MM.1S (cell line): ENCODE data around the gene KLHL2.

ENCODE experiments used
- DNase-seq: peaks from one replicate; pipeline ENCODE4 v3.0.0-alpha.2; 2015
- H2AFZ ChIP-seq: fragments of 300-600 bp; sonication (generic); 2 replicates; pipeline ENCODE4 v1.6.0; 2016; ENCODE audit warnings: antibody characterized with exemption, low read length
- H3F3A ChIP-seq: fragments of 300-600 bp; sonication (generic); 2 replicates; pipeline ENCODE4 v1.6.1; 2016; ENCODE audit warnings: mild to moderate bottlenecking, antibody characterized with exemption, low read length, moderate library complexity, mixed read lengths; ENCODE audit not compliant: insufficient read depth
- H3K27ac ChIP-seq: fragments of 300-600 bp; sonication (generic); 2 replicates; pipeline ENCODE4 v1.5.1; 2016; ENCODE audit warnings: mild to moderate bottlenecking, low read length
- H3K27me3 ChIP-seq: fragments of 300-600 bp; sonication (generic); replicated peaks from 2 replicates; pipeline ENCODE4 v1.6.0; 2016; ENCODE audit warnings: low read length; ENCODE audit not compliant: insufficient read depth
- H3K36me3 ChIP-seq: fragments of 300-600 bp; sonication (generic); replicated peaks from 2 replicates; pipeline ENCODE4 v1.6.1; 2016; ENCODE audit warnings: mild to moderate bottlenecking, low read length, mixed read lengths; ENCODE audit not compliant: insufficient read depth
- H3K4me1 ChIP-seq: fragments of 300-600 bp; sonication (generic); 2 replicates; pipeline ENCODE4 v1.6.1; 2016; ENCODE audit warnings: low read length, mixed read lengths
- H3K4me2 ChIP-seq: fragments of 300-600 bp; sonication (generic); 2 replicates; pipeline ENCODE4 v1.6.0; 2016; ENCODE audit warnings: low read depth, low read length
- H3K4me3 ChIP-seq: fragments of 300-600 bp; sonication (generic); 2 replicates; pipeline ENCODE4 v1.5.1; 2016; ENCODE audit warnings: low read length, mixed read lengths
- H3K79me2 ChIP-seq: fragments of 300-600 bp; sonication (generic); 2 replicates; pipeline ENCODE4 v1.6.1; 2016; ENCODE audit warnings: mixed run types, low read length, mixed read lengths
- H3K9ac ChIP-seq: fragments of 300-600 bp; sonication (generic); 2 replicates; pipeline ENCODE4 v1.6.1; 2016; ENCODE audit warnings: low read length, mixed read lengths
- H3K9me2 ChIP-seq: fragments of 300-600 bp; sonication (generic); replicated peaks from 2 replicates; pipeline ENCODE4 v1.6.1; 2016; ENCODE audit warnings: mild to moderate bottlenecking, low read length, mixed read lengths; ENCODE audit not compliant: insufficient read depth
- H3K9me3 ChIP-seq: fragments of 300-600 bp; sonication (generic); replicated peaks from 2 replicates; pipeline ENCODE4 v1.6.1; 2016; ENCODE audit warnings: mild to moderate bottlenecking, low read length, mixed read lengths; ENCODE audit not compliant: insufficient read depth
- H4K20me1 ChIP-seq: fragments of 300-600 bp; sonication (generic); 2 replicates; pipeline ENCODE4 v1.6.1; 2016; ENCODE audit warnings: mild to moderate bottlenecking, low read length, moderate library complexity, mixed read lengths; ENCODE audit not compliant: insufficient read depth
- EZH2 ChIP-seq: fragments of 300-600 bp; sonication (generic); optimal IDR thresholded peaks from 2 replicates; pipeline ENCODE3; 2017; ENCODE audit warnings: low read depth, mild to moderate bottlenecking, antibody characterized with exemption, low read length, mixed read lengths
- EZH2phosphoT487 ChIP-seq: fragments of 300-600 bp; sonication (generic); IDR thresholded peaks from 2 replicates; pipeline ENCODE4 v1.6.1; 2018; ENCODE audit warnings: antibody characterized with exemption, low read length
- TF ChIP-seq, protein P1 (sequence below): fragments of 300-600 bp; sonication (generic); IDR thresholded peaks from 2 replicates; pipeline ENCODE4 v1.5.1; 2016; ENCODE audit warnings: antibody characterized with exemption, low read length, mixed read lengths

The KLHL2 gene

DNA sequence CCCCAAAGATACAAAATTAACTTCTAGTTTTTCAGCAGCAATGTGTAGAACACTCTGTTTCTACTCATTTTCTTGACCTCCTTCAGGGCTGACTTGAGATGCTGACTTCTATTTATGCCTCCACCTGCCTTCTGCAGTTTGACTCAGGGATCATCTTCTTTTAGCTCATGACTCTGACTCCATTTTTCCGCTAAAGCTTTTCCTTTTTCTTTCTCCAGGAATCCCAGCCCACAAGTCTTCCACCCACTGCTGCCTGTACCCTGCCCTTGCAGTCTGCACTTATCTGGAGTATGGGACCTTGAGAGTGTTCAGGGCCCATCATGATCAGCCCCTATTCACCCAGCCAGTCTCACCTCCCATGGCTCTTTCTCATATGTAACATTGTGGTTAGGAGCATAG is 14.9 kb upstream of the KLHL2 start:
- DNase-seq = no peak
- no peaks in the 10 kb centered on the region for H3K9me3 ChIP-seq
- H3K36me3 ChIP-seq = no peaks in the 10 kb centered on the region
- no peak overlapping the region for H3K9ac ChIP-seq
- H2AFZ ChIP-seq = no peak overlapping the region
- H3K27ac ChIP-seq = no peak overlapping the region
- no peaks in the 10 kb centered on the region for H3K79me2 ChIP-seq
- no peaks in the 10 kb centered on the region for H3K4me1 ChIP-seq
- no peaks in the 10 kb centered on the region for H3K9me2 ChIP-seq
- no peaks in the 10 kb centered on the region for H3F3A ChIP-seq
- no peaks in the 10 kb centered on the region for H3K27me3 ChIP-seq
- H4K20me1 ChIP-seq = no peaks in the 10 kb centered on the region
- H3K4me3 ChIP-seq = no peak overlapping the region
- no peak overlapping the region for H3K4me2 ChIP-seq
- TF ChIP-seq, protein P1, sequence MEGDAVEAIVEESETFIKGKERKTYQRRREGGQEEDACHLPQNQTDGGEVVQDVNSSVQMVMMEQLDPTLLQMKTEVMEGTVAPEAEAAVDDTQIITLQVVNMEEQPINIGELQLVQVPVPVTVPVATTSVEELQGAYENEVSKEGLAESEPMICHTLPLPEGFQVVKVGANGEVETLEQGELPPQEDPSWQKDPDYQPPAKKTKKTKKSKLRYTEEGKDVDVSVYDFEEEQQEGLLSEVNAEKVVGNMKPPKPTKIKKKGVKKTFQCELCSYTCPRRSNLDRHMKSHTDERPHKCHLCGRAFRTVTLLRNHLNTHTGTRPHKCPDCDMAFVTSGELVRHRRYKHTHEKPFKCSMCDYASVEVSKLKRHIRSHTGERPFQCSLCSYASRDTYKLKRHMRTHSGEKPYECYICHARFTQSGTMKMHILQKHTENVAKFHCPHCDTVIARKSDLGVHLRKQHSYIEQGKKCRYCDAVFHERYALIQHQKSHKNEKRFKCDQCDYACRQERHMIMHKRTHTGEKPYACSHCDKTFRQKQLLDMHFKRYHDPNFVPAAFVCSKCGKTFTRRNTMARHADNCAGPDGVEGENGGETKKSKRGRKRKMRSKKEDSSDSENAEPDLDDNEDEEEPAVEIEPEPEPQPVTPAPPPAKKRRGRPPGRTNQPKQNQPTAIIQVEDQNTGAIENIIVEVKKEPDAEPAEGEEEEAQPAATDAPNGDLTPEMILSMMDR = no peak
- TF ChIP-seq EZH2phosphoT487 (no peak), EZH2 (no peak)

DNA sequence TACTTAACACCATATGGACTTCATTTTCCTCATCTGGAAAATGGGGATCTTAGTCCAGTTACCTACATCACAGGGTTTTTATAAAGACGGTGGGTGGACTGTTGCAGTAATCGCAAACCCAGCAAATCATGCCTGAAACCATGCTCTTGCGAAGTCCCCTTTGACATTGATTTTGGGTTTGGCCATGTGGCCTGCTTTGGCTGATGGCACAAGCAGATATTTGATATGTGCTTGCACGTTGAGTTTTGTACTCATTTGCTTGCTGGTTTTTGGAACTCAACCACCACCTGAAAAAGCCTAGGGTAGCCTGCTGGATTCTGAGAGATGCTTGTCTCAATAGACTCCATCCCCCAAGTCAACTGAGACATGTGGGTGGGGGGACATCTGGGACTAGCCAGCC is 14.4 kb upstream of the KLHL2 start:
- Histone ChIP-seq H3K27ac (no peak overlapping the region), H3K9me3 (no peaks in the 10 kb centered on the region), H3K9ac (no peak overlapping the region), H3F3A (no peaks in the 10 kb centered on the region), H3K36me3 (no peaks in the 10 kb centered on the region), H2AFZ (no peak overlapping the region), H3K4me3 (no peak overlapping the region), H3K4me2 (no peak overlapping the region), H3K4me1 (no peaks in the 10 kb centered on the region), H3K27me3 (no peaks in the 10 kb centered on the region), H3K9me2 (no peaks in the 10 kb centered on the region), H4K20me1 (no peaks in the 10 kb centered on the region), H3K79me2 (no peaks in the 10 kb centered on the region)
- DNase-seq = no peak
- no peak for TF ChIP-seq EZH2
- no peak for TF ChIP-seq EZH2phosphoT487
- TF ChIP-seq, protein P1 = no peak

DNA sequence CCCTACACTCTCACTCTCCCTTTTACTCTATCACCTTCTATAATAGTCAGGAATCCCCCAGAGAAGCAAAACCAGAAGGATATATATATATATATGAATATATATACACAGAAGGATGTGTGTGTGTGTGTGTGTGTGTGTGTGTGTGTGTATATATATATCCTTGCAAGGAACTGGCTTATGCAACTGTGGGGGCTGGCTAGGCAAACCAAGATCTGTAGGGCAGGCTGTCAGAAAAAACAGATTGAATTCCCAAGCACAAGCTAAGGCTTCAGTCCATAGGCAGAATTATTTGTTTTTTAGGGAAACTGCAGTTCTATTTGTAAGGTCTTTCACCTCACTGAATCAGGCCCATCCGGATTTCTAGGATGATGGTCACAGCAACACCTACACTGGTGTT is 13.0 kb upstream of the KLHL2 start:
- no peaks in the 10 kb centered on the region for H3K4me1 ChIP-seq
- H3K4me2 ChIP-seq = no peak overlapping the region
- H3K9me3 ChIP-seq = no peaks in the 10 kb centered on the region
- H3K9ac ChIP-seq = no peak overlapping the region
- no peaks in the 10 kb centered on the region for H3K27me3 ChIP-seq
- no peak for DNase-seq
- no peaks in the 10 kb centered on the region for H3K9me2 ChIP-seq
- no peaks in the 10 kb centered on the region for H3K79me2 ChIP-seq
- H4K20me1 ChIP-seq = no peaks in the 10 kb centered on the region
- H3K36me3 ChIP-seq = no peaks in the 10 kb centered on the region
- no peak overlapping the region for H2AFZ ChIP-seq
- no peaks in the 10 kb centered on the region for H3F3A ChIP-seq
- no peak overlapping the region for H3K4me3 ChIP-seq
- H3K27ac ChIP-seq = no peak overlapping the region
- TF ChIP-seq EZH2phosphoT487 (no peak), EZH2 (no peak)
- TF ChIP-seq, protein P1 = no peak
